ENCODE measurements around the gene OR2AG2.

Gene OR2AG2

GRCh38 chr11:6746626-6747025 is 25.1 kb downstream of the OR2AG2 start:
- H2AK5ac ChIP-seq (ENCODE audit: low read depth, low read length): no peak overlapping the region
- H4K8ac ChIP-seq (ENCODE audit: low read depth, low read length): no peak overlapping the region
- H3K9me3 ChIP-seq (replicated peaks in 1 of 2; ENCODE audit: control insufficient read depth in 2 of 2, insufficient read depth in 1 of 2, low read depth in 1 of 2, low read length in 2 of 2): no peaks in the 10 kb centered on the region
- no peaks in the 10 kb centered on the region for H3K4me1 ChIP-seq (ENCODE audit: control insufficient read depth in 2 of 2, insufficient read depth in 1 of 2, low read depth in 1 of 2, low read length in 2 of 2)
- H3K14ac ChIP-seq (ENCODE audit: low read length): no peak overlapping the region
- no peak overlapping the region for H2AFZ ChIP-seq (ENCODE audit: low read length)
- no peak for DNase-seq (ENCODE audit: low spot score)
- no peak overlapping the region for H3K4me2 ChIP-seq (ENCODE audit: insufficient read depth, low read length, poor library complexity, severe bottlenecking)
- H3K18ac ChIP-seq (ENCODE audit: low read length): no peak overlapping the region
- no peak overlapping the region for H4K91ac ChIP-seq (ENCODE audit: low read depth, low read length, poor library complexity)
- H3K27ac ChIP-seq (replicated peaks; ENCODE audit: low read length): no peak overlapping the region
- no peak overlapping the region for H2BK12ac ChIP-seq (ENCODE audit: low read length)
- H2BK5ac ChIP-seq (ENCODE audit: low read length): no peak overlapping the region
- no CpG with 5 or more reads among the region's 1 CpG for WGBS, 2 donors (ENCODE audit: extremely low coverage in 2 of 2, insufficient read length in 2 of 2, insufficient replicate concordance in 1 of 2)
- no peak overlapping the region for H3K4me3 ChIP-seq (ENCODE audit: low read length in 2 of 2)
- no peaks in the 10 kb centered on the region for H3K36me3 ChIP-seq (replicated peaks in 1 of 2; ENCODE audit: control insufficient read depth in 2 of 2, insufficient read depth in 2 of 2, low read length in 2 of 2)
- no peak overlapping the region for H2BK15ac ChIP-seq (ENCODE audit: low read length)
- no peaks in the 10 kb centered on the region for H3K79me1 ChIP-seq (ENCODE audit: low read depth, low read length)
- no peaks in the 10 kb centered on the region for H3K27me3 ChIP-seq (ENCODE audit: control insufficient read depth in 3 of 3, insufficient read depth in 3 of 3, low read depth in 1 of 3, low read length in 3 of 3)
- no peak overlapping the region for H3K23ac ChIP-seq (ENCODE audit: low read depth, low read length, poor library complexity)
- no peak overlapping the region for H2BK120ac ChIP-seq (ENCODE audit: low read depth, low read length)
- H3K9ac ChIP-seq (ENCODE audit: low read depth, low read length, poor library complexity): no peak overlapping the region
- H3K4ac ChIP-seq (ENCODE audit: low read length): no peak overlapping the region

DNA sequence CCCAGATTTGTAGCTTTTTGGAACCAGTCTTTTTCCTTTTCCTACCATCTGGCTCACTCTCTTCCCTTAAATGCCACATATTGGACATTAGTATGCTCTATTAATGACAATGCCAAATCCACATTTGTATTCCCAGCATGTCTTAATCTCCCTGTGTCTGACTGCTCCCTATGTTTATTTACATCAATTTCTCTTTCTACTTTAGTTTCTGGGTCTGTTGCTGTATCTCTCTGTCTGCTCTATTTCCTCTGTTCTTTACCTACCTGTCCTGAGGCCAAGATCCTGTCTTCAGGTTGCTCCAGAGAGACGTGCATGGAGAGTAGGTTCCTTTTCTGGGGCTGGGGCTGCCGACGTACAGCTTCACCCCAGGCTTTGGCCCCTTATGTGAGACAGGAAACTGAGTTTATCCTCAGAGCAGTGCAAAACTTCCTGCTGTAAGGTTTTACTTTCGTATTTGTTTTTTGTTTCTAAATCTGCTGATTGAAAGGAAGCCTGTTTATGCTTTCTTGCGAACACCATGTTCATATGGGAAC is 25.6 kb downstream of the OR2AG2 start:
- WGBS, 2 donors (ENCODE audit: extremely low coverage in 2 of 2, insufficient read length in 2 of 2, insufficient replicate concordance in 1 of 2): no CpG with 5 or more reads among the region's 5 CpGs
- H2BK15ac ChIP-seq (ENCODE audit: low read length): no peak overlapping the region
- no peak overlapping the region for H3K14ac ChIP-seq (ENCODE audit: low read length)
- H2BK120ac ChIP-seq (ENCODE audit: low read depth, low read length): no peak overlapping the region
- H3K18ac ChIP-seq (ENCODE audit: low read length): no peak overlapping the region
- no peaks in the 10 kb centered on the region for H3K9me3 ChIP-seq (replicated peaks in 1 of 2; ENCODE audit: control insufficient read depth in 2 of 2, insufficient read depth in 1 of 2, low read depth in 1 of 2, low read length in 2 of 2)
- no peak overlapping the region for H2BK12ac ChIP-seq (ENCODE audit: low read length)
- H3K27me3 ChIP-seq (ENCODE audit: control insufficient read depth in 3 of 3, insufficient read depth in 3 of 3, low read depth in 1 of 3, low read length in 3 of 3): no peaks in the 10 kb centered on the region
- no peaks in the 10 kb centered on the region for H3K79me1 ChIP-seq (ENCODE audit: low read depth, low read length)
- H2AK5ac ChIP-seq (ENCODE audit: low read depth, low read length): no peak overlapping the region
- H3K27ac ChIP-seq (replicated peaks; ENCODE audit: low read length): no peak overlapping the region
- no peak overlapping the region for H3K4me3 ChIP-seq (ENCODE audit: low read length in 2 of 2)
- H3K9ac ChIP-seq (ENCODE audit: low read depth, low read length, poor library complexity): no peak overlapping the region
- no peak for DNase-seq (ENCODE audit: low spot score)
- H2AFZ ChIP-seq (ENCODE audit: low read length): no peak overlapping the region
- no peak overlapping the region for H4K91ac ChIP-seq (ENCODE audit: low read depth, low read length, poor library complexity)
- no peak overlapping the region for H2BK5ac ChIP-seq (ENCODE audit: low read length)
- no peaks in the 10 kb centered on the region for H3K4me1 ChIP-seq (ENCODE audit: control insufficient read depth in 2 of 2, insufficient read depth in 1 of 2, low read depth in 1 of 2, low read length in 2 of 2)
- H3K4me2 ChIP-seq (ENCODE audit: insufficient read depth, low read length, poor library complexity, severe bottlenecking): no peak overlapping the region
- H3K36me3 ChIP-seq (replicated peaks in 1 of 2; ENCODE audit: control insufficient read depth in 2 of 2, insufficient read depth in 2 of 2, low read length in 2 of 2): no peaks in the 10 kb centered on the region
- H3K4ac ChIP-seq (ENCODE audit: low read length): no peak overlapping the region
- H4K8ac ChIP-seq (ENCODE audit: low read depth, low read length): no peak overlapping the region
- H3K23ac ChIP-seq (ENCODE audit: low read depth, low read length, poor library complexity): no peak overlapping the region

GRCh38 chr11:6745465-6746015 is 26.2 kb downstream of the OR2AG2 start:
- no peak overlapping the region for H3K14ac ChIP-seq (ENCODE audit: low read length)
- no CpG with 5 or more reads among the region's 2 CpGs for WGBS, 2 donors (ENCODE audit: extremely low coverage in 2 of 2, insufficient read length in 2 of 2, insufficient replicate concordance in 1 of 2)
- no peak overlapping the region for H3K27ac ChIP-seq (replicated peaks; ENCODE audit: low read length)
- H2BK12ac ChIP-seq (ENCODE audit: low read length): no peak overlapping the region
- H2BK15ac ChIP-seq (ENCODE audit: low read length): no peak overlapping the region
- H3K79me1 ChIP-seq (ENCODE audit: low read depth, low read length): no peaks in the 10 kb centered on the region
- no peak overlapping the region for H4K91ac ChIP-seq (ENCODE audit: low read depth, low read length, poor library complexity)
- H4K8ac ChIP-seq (ENCODE audit: low read depth, low read length): no peak overlapping the region
- H3K27me3 ChIP-seq (ENCODE audit: control insufficient read depth in 3 of 3, insufficient read depth in 3 of 3, low read depth in 1 of 3, low read length in 3 of 3): no peaks in the 10 kb centered on the region
- H3K18ac ChIP-seq (ENCODE audit: low read length): no peak overlapping the region
- H2BK120ac ChIP-seq (ENCODE audit: low read depth, low read length): no peak overlapping the region
- H3K23ac ChIP-seq (ENCODE audit: low read depth, low read length, poor library complexity): no peak overlapping the region
- H2AK5ac ChIP-seq (ENCODE audit: low read depth, low read length): no peak overlapping the region
- no peak for DNase-seq (ENCODE audit: low spot score)
- no peaks in the 10 kb centered on the region for H3K4me1 ChIP-seq (ENCODE audit: control insufficient read depth in 2 of 2, insufficient read depth in 1 of 2, low read depth in 1 of 2, low read length in 2 of 2)
- H3K4me2 ChIP-seq (ENCODE audit: insufficient read depth, low read length, poor library complexity, severe bottlenecking): no peak overlapping the region
- H3K9me3 ChIP-seq (replicated peaks in 1 of 2; ENCODE audit: control insufficient read depth in 2 of 2, insufficient read depth in 1 of 2, low read depth in 1 of 2, low read length in 2 of 2): no peaks in the 10 kb centered on the region
- no peak overlapping the region for H3K9ac ChIP-seq (ENCODE audit: low read depth, low read length, poor library complexity)
- H3K4ac ChIP-seq (ENCODE audit: low read length): no peak overlapping the region
- no peak overlapping the region for H2AFZ ChIP-seq (ENCODE audit: low read length)
- H3K4me3 ChIP-seq (ENCODE audit: low read length in 2 of 2): no peak overlapping the region
- H2BK5ac ChIP-seq (ENCODE audit: low read length): no peak overlapping the region
- H3K36me3 ChIP-seq (replicated peaks in 1 of 2; ENCODE audit: control insufficient read depth in 2 of 2, insufficient read depth in 2 of 2, low read length in 2 of 2): no peaks in the 10 kb centered on the region

GRCh38 chr11:6745018-6745417 is 26.8 kb downstream of the OR2AG2 start:
- Histone ChIP-seq H3K9ac (ENCODE audit: low read depth, low read length, poor library complexity) (no peak overlapping the region), H3K4me2 (ENCODE audit: insufficient read depth, low read length, poor library complexity, severe bottlenecking) (no peak overlapping the region), H3K27me3 (ENCODE audit: control insufficient read depth in 3 of 3, insufficient read depth in 3 of 3, low read depth in 1 of 3, low read length in 3 of 3) (no peaks in the 10 kb centered on the region)

More at GRCh38 chr11:6745018-6745417, 26.8 kb downstream of the OR2AG2 start:
- no peak overlapping the region for H3K4me3 ChIP-seq (ENCODE audit: low read length in 2 of 2)
- DNase-seq (ENCODE audit: low spot score): no peak
- H3K9me3 ChIP-seq (replicated peaks in 1 of 2; ENCODE audit: control insufficient read depth in 2 of 2, insufficient read depth in 1 of 2, low read depth in 1 of 2, low read length in 2 of 2): no peaks in the 10 kb centered on the region
- no peak overlapping the region for H2AFZ ChIP-seq (ENCODE audit: low read length)
- H3K4ac ChIP-seq (ENCODE audit: low read length): no peak overlapping the region
- H2BK5ac ChIP-seq (ENCODE audit: low read length): no peak overlapping the region
- H4K8ac ChIP-seq (ENCODE audit: low read depth, low read length): no peak overlapping the region
- no peaks in the 10 kb centered on the region for H3K4me1 ChIP-seq (ENCODE audit: control insufficient read depth in 2 of 2, insufficient read depth in 1 of 2, low read depth in 1 of 2, low read length in 2 of 2)
- WGBS, 2 donors (ENCODE audit: extremely low coverage in 2 of 2, insufficient read length in 2 of 2, insufficient replicate concordance in 1 of 2): 100% methylated on average over 1 of the region's 4 CpGs; no CpG with 5 or more reads in 1 of the 2 donors
- no peak overlapping the region for H2BK12ac ChIP-seq (ENCODE audit: low read length)
- H3K27ac ChIP-seq (replicated peaks; ENCODE audit: low read length): no peak overlapping the region
- no peak overlapping the region for H3K23ac ChIP-seq (ENCODE audit: low read depth, low read length, poor library complexity)
- no peak overlapping the region for H2BK15ac ChIP-seq (ENCODE audit: low read length)
- H3K14ac ChIP-seq (ENCODE audit: low read length): no peak overlapping the region
- H3K79me1 ChIP-seq (ENCODE audit: low read depth, low read length): no peaks in the 10 kb centered on the region
- H4K91ac ChIP-seq (ENCODE audit: low read depth, low read length, poor library complexity): no peak overlapping the region
- H3K18ac ChIP-seq (ENCODE audit: low read length): no peak overlapping the region
- H3K36me3 ChIP-seq (replicated peaks in 1 of 2; ENCODE audit: control insufficient read depth in 2 of 2, insufficient read depth in 2 of 2, low read length in 2 of 2): no peaks in the 10 kb centered on the region
- no peak overlapping the region for H2BK120ac ChIP-seq (ENCODE audit: low read depth, low read length)
- no peak overlapping the region for H2AK5ac ChIP-seq (ENCODE audit: low read depth, low read length)
